PC-3 (cell line): Measurements from ENCODE around the gene ETV3.

Source experiments
- EZH2 ChIP-seq: fragments of 300-600 bp; sonication (generic); IDR thresholded peaks from one replicate; pipeline ENCODE4 v1.6.1; 2017; ENCODE audit warnings: antibody characterized with exemption, mild to moderate bottlenecking, low read length; ENCODE audit not compliant: unreplicated experiment
- TF ChIP-seq, protein P1 (sequence below): fragments of 300-600 bp; sonication (generic); conservative IDR thresholded peaks from 2 replicates; pipeline ENCODE4 v1.5.1; 2017; ENCODE audit warnings: antibody characterized with exemption, low read depth, mild to moderate bottlenecking, low read length

DNA sequence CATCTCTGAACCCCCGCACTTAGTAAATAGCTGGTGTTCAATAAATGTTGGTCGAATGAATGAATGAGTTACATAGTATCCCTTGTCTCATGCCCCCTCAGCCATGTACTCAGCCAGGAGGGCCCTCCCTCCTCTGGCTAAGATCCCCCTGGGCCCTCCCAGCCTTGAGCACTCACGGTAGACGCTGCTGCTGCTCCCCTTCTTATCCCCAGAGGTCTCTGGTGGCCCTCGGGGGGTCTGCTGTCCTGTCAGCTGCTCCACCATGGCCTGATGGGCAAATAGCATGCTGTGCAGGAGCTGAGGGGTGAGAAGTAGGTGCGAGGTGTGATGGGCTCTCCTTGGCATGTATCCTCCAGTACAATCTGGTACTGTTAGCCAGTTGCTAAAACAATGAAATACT lies 40.5 kb downstream of the ETV3 start:
- TF ChIP-seq, protein P1, sequence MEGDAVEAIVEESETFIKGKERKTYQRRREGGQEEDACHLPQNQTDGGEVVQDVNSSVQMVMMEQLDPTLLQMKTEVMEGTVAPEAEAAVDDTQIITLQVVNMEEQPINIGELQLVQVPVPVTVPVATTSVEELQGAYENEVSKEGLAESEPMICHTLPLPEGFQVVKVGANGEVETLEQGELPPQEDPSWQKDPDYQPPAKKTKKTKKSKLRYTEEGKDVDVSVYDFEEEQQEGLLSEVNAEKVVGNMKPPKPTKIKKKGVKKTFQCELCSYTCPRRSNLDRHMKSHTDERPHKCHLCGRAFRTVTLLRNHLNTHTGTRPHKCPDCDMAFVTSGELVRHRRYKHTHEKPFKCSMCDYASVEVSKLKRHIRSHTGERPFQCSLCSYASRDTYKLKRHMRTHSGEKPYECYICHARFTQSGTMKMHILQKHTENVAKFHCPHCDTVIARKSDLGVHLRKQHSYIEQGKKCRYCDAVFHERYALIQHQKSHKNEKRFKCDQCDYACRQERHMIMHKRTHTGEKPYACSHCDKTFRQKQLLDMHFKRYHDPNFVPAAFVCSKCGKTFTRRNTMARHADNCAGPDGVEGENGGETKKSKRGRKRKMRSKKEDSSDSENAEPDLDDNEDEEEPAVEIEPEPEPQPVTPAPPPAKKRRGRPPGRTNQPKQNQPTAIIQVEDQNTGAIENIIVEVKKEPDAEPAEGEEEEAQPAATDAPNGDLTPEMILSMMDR = no peak
- TF ChIP-seq EZH2 = no peak
